H9 (cell line): ENCODE measurements around the gene TMEM117. TPM values are rescaled to one million over a fixed set of nuclear protein-coding genes. Genes with fewer than 3 reads are reported as not detected.

ENCODE experiments used
- DNase-seq: peaks from one replicate; pipeline ENCODE4 v3.0.0-alpha.2; 2017
- H2AFZ ChIP-seq: one replicate; pipeline ENCODE4 v1.6.1; 2013; ENCODE audit warnings: mild to moderate bottlenecking, low read length, control low read depth, moderate library complexity
- H2AK5ac ChIP-seq: 2 replicates; pipeline ENCODE4 v1.6.1; 2013; ENCODE audit warnings: low read length, control low read depth, mixed read lengths; ENCODE audit not compliant: insufficient read length
- H2BK120ac ChIP-seq: one replicate; pipeline ENCODE4 v1.6.1; 2013; ENCODE audit warnings: low read depth, mild to moderate bottlenecking, low read length, control low read depth, inconsistent platforms; ENCODE audit not compliant: poor library complexity, severe bottlenecking
- H2BK12ac ChIP-seq: 2 replicates; pipeline ENCODE4 v1.6.1; 2013; ENCODE audit warnings: low read length, control low read depth, mixed read lengths, low read depth; ENCODE audit not compliant: insufficient read length
- H2BK15ac ChIP-seq: 2 replicates; pipeline ENCODE4 v1.6.1; 2013; ENCODE audit warnings: low read depth, low read length, control low read depth
- H2BK20ac ChIP-seq: one replicate; pipeline ENCODE4 v1.6.1; 2013; ENCODE audit warnings: low read depth, mild to moderate bottlenecking, low read length, control low read depth, inconsistent platforms; ENCODE audit not compliant: poor library complexity, severe bottlenecking
- H2BK5ac ChIP-seq: 2 replicates; pipeline ENCODE4 v1.6.1; 2013; ENCODE audit warnings: low read length, control low read depth, mixed read lengths; ENCODE audit not compliant: insufficient read length
- H3K14ac ChIP-seq: 2 replicates; pipeline ENCODE4 v1.6.1; 2013; ENCODE audit warnings: low read length, control low read depth; ENCODE audit not compliant: insufficient read depth
- H3K18ac ChIP-seq: 2 replicates; pipeline ENCODE4 v1.6.1; 2013; ENCODE audit warnings: low read depth, mild to moderate bottlenecking, mixed read lengths, low read length, control low read depth; ENCODE audit not compliant: insufficient read length
- H3K23ac ChIP-seq: 2 replicates; pipeline ENCODE4 v1.6.1; 2013; ENCODE audit warnings: low read length, control low read depth, mixed read lengths, low read depth; ENCODE audit not compliant: insufficient read length
- H3K23me2 ChIP-seq: 2 replicates; pipeline ENCODE4 v1.6.1; 2013; ENCODE audit warnings: low read depth, mild to moderate bottlenecking, mixed read lengths, low read length, control low read depth; ENCODE audit not compliant: insufficient read length, poor library complexity, severe bottlenecking
- H3K27ac ChIP-seq: 2 replicates; pipeline ENCODE4 v1.5.1; 2013; ENCODE audit warnings: low read length, control low read depth, mixed read lengths, low read depth; ENCODE audit not compliant: insufficient read length
- H3K27me3 ChIP-seq: 2 replicates; pipeline ENCODE4 v1.6.1; 2013; ENCODE audit warnings: low read length, control low read depth, inconsistent platforms; ENCODE audit not compliant: insufficient read depth
- H3K4ac ChIP-seq: 2 replicates; pipeline ENCODE4 v1.6.1; 2013; ENCODE audit warnings: low read depth, mild to moderate bottlenecking, control low read depth, inconsistent platforms, low read length, moderate library complexity
- H3K4me1 ChIP-seq: 2 replicates; pipeline ENCODE4 v1.6.1; 2013; ENCODE audit warnings: low read length, control low read depth, inconsistent platforms; ENCODE audit not compliant: insufficient read depth
- H3K4me2 ChIP-seq: 2 replicates; pipeline ENCODE4 v1.6.1; 2013; ENCODE audit warnings: low read length, control low read depth, mixed read lengths; ENCODE audit not compliant: insufficient read length, insufficient read depth
- H3K56ac ChIP-seq: 2 replicates; pipeline ENCODE4 v1.6.1; 2013; ENCODE audit warnings: low read depth, mild to moderate bottlenecking, mixed read lengths, low read length, control low read depth; ENCODE audit not compliant: insufficient read length
- H3K79me1 ChIP-seq: 2 replicates; pipeline ENCODE4 v1.6.1; 2013; ENCODE audit warnings: low read depth, mild to moderate bottlenecking, moderate library complexity, low read length, control low read depth, inconsistent platforms; ENCODE audit not compliant: insufficient read depth, poor library complexity, severe bottlenecking
- H3K79me2 ChIP-seq: 2 replicates; pipeline ENCODE4 v1.6.1; 2013; ENCODE audit warnings: low read length, control low read depth, inconsistent platforms; ENCODE audit not compliant: insufficient read depth
- H3K9ac ChIP-seq: 2 replicates; pipeline ENCODE4 v1.6.1; 2013; ENCODE audit warnings: low read length, control low read depth, mixed read lengths; ENCODE audit not compliant: insufficient read length; ENCODE audit errors: extremely low read depth
- H3K9me3 ChIP-seq: one replicate; pipeline ENCODE4 v1.6.1; 2013; ENCODE audit warnings: low read depth, low read length, inconsistent platforms; ENCODE audit not compliant: control insufficient read depth
- H3T11ph ChIP-seq: one replicate; pipeline ENCODE4 v1.6.1; 2013; ENCODE audit warnings: mild to moderate bottlenecking, low read length, control low read depth, inconsistent platforms
- H4K20me1 ChIP-seq: one replicate; pipeline ENCODE4 v1.6.1; 2013; ENCODE audit not compliant: control insufficient read depth, insufficient read length, insufficient read depth
- H4K5ac ChIP-seq: 2 replicates; pipeline ENCODE4 v1.6.1; 2013; ENCODE audit warnings: low read depth, mild to moderate bottlenecking, mixed read lengths, low read length, control low read depth; ENCODE audit not compliant: insufficient read length
- H4K8ac ChIP-seq: replicated peaks from 2 replicates; pipeline ENCODE4 v1.6.1; 2013; ENCODE audit warnings: low read length, control low read depth, mixed read lengths, low read depth; ENCODE audit not compliant: insufficient read length
- H4K91ac ChIP-seq: 2 replicates; pipeline ENCODE4 v1.6.1; 2013; ENCODE audit warnings: low read depth, mild to moderate bottlenecking, moderate library complexity, mixed read lengths, low read length, control low read depth; ENCODE audit not compliant: insufficient read length
- H3K27ac Mint-ChIP-seq, 3 experiments: 2 replicates in 2 of 3; 3 replicates in 1 of 3; pipeline ENCODE4 v1.8.0; 2020 to 2021; ENCODE audit warnings: mixed read lengths in 3 of 3, mild to moderate bottlenecking in 1 of 3, moderate library complexity in 1 of 3
- H3K27me3 Mint-ChIP-seq: 2 replicates; pipeline ENCODE4 v1.8.0; 2021; ENCODE audit warnings: low read depth, mild to moderate bottlenecking, moderate library complexity, mixed read lengths
- H3K36me3 Mint-ChIP-seq, 3 experiments: 2 replicates in 2 of 3; 3 replicates in 1 of 3; pipeline ENCODE4 v1.8.0; 2020 to 2021; ENCODE audit warnings: low read depth in 3 of 3, mixed read lengths in 3 of 3; ENCODE audit not compliant: insufficient read depth in 1 of 3
- H3K4me1 Mint-ChIP-seq, 2 experiments: 2 replicates each; pipeline ENCODE4 v1.8.0; 2020; ENCODE audit warnings: mixed read lengths in 2 of 2
- H3K4me3 Mint-ChIP-seq, 2 experiments: 2 replicates in 1 of 2; 3 replicates in 1 of 2; pipeline ENCODE4 v1.8.0; 2020 to 2021; ENCODE audit warnings: mild to moderate bottlenecking in 2 of 2, mixed read lengths in 2 of 2, moderate library complexity in 1 of 2
- H3K9me3 Mint-ChIP-seq, 2 experiments: 2 replicates in 1 of 2; 3 replicates in 1 of 2; pipeline ENCODE4 v1.8.0; 2020; ENCODE audit warnings: mild to moderate bottlenecking in 2 of 2, mixed read lengths in 2 of 2, moderate library complexity in 1 of 2
- WGBS: extraction: QIAGEN DNeasy Blood & Tissue Kit; methylation state at CpG from one replicate; pipeline ENCODE4 v1.1.7; 2013; ENCODE audit warnings: missing lambda C conversion rate, low lambda C conversion rate, mixed read lengths; ENCODE audit not compliant: insufficient read length; ENCODE audit errors: extremely low coverage; 5-methylcytosine and 5-hydroxymethylcytosine counted together
- total RNA-seq: library from RNA; stranded (reverse); gene quantifications from 2 replicates; pipeline ENCODE4 v1.2.1, GENCODE V29; 2021
- TF ChIP-seq, protein P1 (sequence below): fragments of 200-600 bp; sonication (generic); conservative IDR thresholded peaks from 3 replicates; pipeline ENCODE4 v1.8.0; 2021; ENCODE audit warnings: antibody characterized with exemption, mild to moderate bottlenecking

The TMEM117 gene
- total RNA-seq, 1 experiment from 2014 or later, result 1.7 TPM

DNA sequence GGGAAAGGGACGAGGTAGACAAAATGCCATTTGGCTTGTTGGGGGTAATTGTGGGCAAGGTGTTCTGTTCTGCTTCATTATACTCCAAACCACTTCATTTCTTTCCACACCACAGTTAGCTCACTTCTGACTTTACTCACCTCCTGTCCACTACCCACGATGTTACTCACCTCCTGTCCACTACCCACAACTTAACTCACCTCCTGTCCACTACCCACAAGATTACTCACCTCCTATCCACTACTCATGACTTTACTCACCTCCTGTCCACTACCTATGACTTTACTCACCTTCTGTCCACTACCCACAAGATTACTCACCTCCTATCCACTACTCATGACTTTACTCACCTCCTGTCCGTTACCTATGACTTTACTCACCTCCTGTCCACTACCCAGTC is 19.7 kb upstream of the TMEM117 start:
- Mint-ChIP-seq H3K36me3 (no peaks in the 10 kb centered on the region), H3K4me3 (no peak overlapping the region), H3K9me3 (no peaks in the 10 kb centered on the region), H3K4me1 (peaks cover 0 to 3% of the 10 kb centered on the region in 2 experiments; a peak in 1 of 4 replicates), H3K27ac (no peak overlapping the region), H3K27me3 (no peaks in the 10 kb centered on the region)
- no peak overlapping the region for H2AK5ac ChIP-seq
- TF ChIP-seq, protein P1, sequence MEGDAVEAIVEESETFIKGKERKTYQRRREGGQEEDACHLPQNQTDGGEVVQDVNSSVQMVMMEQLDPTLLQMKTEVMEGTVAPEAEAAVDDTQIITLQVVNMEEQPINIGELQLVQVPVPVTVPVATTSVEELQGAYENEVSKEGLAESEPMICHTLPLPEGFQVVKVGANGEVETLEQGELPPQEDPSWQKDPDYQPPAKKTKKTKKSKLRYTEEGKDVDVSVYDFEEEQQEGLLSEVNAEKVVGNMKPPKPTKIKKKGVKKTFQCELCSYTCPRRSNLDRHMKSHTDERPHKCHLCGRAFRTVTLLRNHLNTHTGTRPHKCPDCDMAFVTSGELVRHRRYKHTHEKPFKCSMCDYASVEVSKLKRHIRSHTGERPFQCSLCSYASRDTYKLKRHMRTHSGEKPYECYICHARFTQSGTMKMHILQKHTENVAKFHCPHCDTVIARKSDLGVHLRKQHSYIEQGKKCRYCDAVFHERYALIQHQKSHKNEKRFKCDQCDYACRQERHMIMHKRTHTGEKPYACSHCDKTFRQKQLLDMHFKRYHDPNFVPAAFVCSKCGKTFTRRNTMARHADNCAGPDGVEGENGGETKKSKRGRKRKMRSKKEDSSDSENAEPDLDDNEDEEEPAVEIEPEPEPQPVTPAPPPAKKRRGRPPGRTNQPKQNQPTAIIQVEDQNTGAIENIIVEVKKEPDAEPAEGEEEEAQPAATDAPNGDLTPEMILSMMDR, result no peak
- H3K23ac ChIP-seq, result no peak overlapping the region
- no peak overlapping the region for H3K9ac ChIP-seq
- no peak overlapping the region for H2BK15ac ChIP-seq
- H3K18ac ChIP-seq, result no peak overlapping the region
- H3K9me3 ChIP-seq, result no peaks in the 10 kb centered on the region
- no CpG with 5 or more reads among the region's 3 CpGs for WGBS
- no peak overlapping the region for H4K5ac ChIP-seq
- H3K27ac ChIP-seq, result no peak overlapping the region
- no peak overlapping the region for H3T11ph ChIP-seq
- H3K4ac ChIP-seq, result no peak overlapping the region
- no peak overlapping the region for H2AFZ ChIP-seq
- H2BK120ac ChIP-seq, result no peak overlapping the region
- no peaks in the 10 kb centered on the region for H3K23me2 ChIP-seq
- H3K79me1 ChIP-seq, result no peaks in the 10 kb centered on the region
- H4K8ac ChIP-seq, result no peak overlapping the region
- H2BK12ac ChIP-seq, result no peak overlapping the region
- H3K14ac ChIP-seq, result no peak overlapping the region
- no peak for DNase-seq
- no peaks in the 10 kb centered on the region for H3K79me2 ChIP-seq
- no peaks in the 10 kb centered on the region for H3K4me1 ChIP-seq
- no peak overlapping the region for H3K56ac ChIP-seq
- no peak overlapping the region for H3K4me2 ChIP-seq
- no peak overlapping the region for H2BK5ac ChIP-seq
- no peaks in the 10 kb centered on the region for H3K27me3 ChIP-seq
- no peak overlapping the region for H4K91ac ChIP-seq
- H4K20me1 ChIP-seq, result no peaks in the 10 kb centered on the region
- H2BK20ac ChIP-seq, result no peak overlapping the region
